AML-193 (cell line): Measurements from ENCODE around the gene JOSD1.
A peak's percentile ranks its signal among the peaks of the same experiment; 100 is the strongest.

Experiments used
- DNase-seq, 2 experiments: peaks; one replicate each; lab custom pipeline; 2025; lab: John Stamatoyannopoulos, UW

Gene JOSD1

GRCh38 chr22:38712486-38713207 is 11.9 kb upstream of the JOSD1 start:
- DNase-seq = no peak

- DNase-seq = no peak
Observed at GRCh38 chr22:38710866-38711265, 10.1 kb upstream of the JOSD1 start.

GRCh38 chr22:38710351-38710750 is 9.6 kb upstream of the JOSD1 start:
- no peak for DNase-seq

GRCh38 chr22:38709306-38709705 is 8.6 kb upstream of the JOSD1 start:
- DNase-seq = peak in 1 of 2 experiments; percentile 6

GRCh38 chr22:38707984-38708383 is 7.2 kb upstream of the JOSD1 start:
- no peak for DNase-seq

- DNase-seq = peak; percentile 23 to 24
Observed at GRCh38 chr22:38707346-38707745, 6.6 kb upstream of the JOSD1 start.

GRCh38 chr22:38706901-38707195 is 6.1 kb upstream of the JOSD1 start:
- no peak for DNase-seq

- no peak for DNase-seq
Observed at GRCh38 chr22:38706101-38706900, 5.6 kb upstream of the JOSD1 start.

- peak; percentile 99 to 100 for DNase-seq
Observed at GRCh38 chr22:38705235-38706100, 4.7 kb upstream of the JOSD1 start, which contains the start of gene GTPBP1. Gene GTPBP1, plus strand, starts transcription at chr22:38705944. Its CDS starts 12 bp downstream, at chr22:38705956.

- no peak for DNase-seq
Observed at GRCh38 chr22:38704654-38705234, 4.0 kb upstream of the JOSD1 start.

- DNase-seq = peak; percentile 43 to 51
Observed at GRCh38 chr22:38700270-38700788, 414 bp downstream of the JOSD1 start.

- DNase-seq = no peak
Observed at GRCh38 chr22:38699784-38700183, 959 bp downstream of the JOSD1 start.

GRCh38 chr22:38699143-38699542 is 1.6 kb downstream of the JOSD1 start:
- DNase-seq = no peak

- DNase-seq = no peak
Observed at GRCh38 chr22:38698407-38699094, 2.2 kb downstream of the JOSD1 start.

- no peak for DNase-seq
Observed at GRCh38 chr22:38697425-38698089, 3.2 kb downstream of the JOSD1 start.

- peak; percentile 52 to 60 for DNase-seq
Observed at GRCh38 chr22:38696606-38697424, 3.9 kb downstream of the JOSD1 start.

GRCh38 chr22:38694940-38695339 is 5.8 kb downstream of the JOSD1 start:
- no peak for DNase-seq

GRCh38 chr22:38694049-38694448 is 6.7 kb downstream of the JOSD1 start:
- no peak for DNase-seq

GRCh38 chr22:38689651-38690050 is 11.1 kb downstream of the JOSD1 start:
- no peak for DNase-seq

GRCh38 chr22:38685761-38686160 is 15.0 kb downstream of the JOSD1 start:
- no peak for DNase-seq
